ENCODE results near the gene FGFR4.
A peak's percentile ranks its signal among the peaks of the same experiment; 100 is the strongest.

FGFR4 gene

GRCh38 chr5:177130211-177131018 lies 43.7 kb downstream of the FGFR4 start:
- FAIRE-seq (no peak), DNase-seq (ENCODE audit: insufficient read length, low spot score) (no peak)

- no peak for FAIRE-seq
- no peak for DNase-seq (ENCODE audit: insufficient read length, low spot score)
Measured at GRCh38 chr5:177131019-177131320, 44.3 kb downstream of the FGFR4 start.

DNA sequence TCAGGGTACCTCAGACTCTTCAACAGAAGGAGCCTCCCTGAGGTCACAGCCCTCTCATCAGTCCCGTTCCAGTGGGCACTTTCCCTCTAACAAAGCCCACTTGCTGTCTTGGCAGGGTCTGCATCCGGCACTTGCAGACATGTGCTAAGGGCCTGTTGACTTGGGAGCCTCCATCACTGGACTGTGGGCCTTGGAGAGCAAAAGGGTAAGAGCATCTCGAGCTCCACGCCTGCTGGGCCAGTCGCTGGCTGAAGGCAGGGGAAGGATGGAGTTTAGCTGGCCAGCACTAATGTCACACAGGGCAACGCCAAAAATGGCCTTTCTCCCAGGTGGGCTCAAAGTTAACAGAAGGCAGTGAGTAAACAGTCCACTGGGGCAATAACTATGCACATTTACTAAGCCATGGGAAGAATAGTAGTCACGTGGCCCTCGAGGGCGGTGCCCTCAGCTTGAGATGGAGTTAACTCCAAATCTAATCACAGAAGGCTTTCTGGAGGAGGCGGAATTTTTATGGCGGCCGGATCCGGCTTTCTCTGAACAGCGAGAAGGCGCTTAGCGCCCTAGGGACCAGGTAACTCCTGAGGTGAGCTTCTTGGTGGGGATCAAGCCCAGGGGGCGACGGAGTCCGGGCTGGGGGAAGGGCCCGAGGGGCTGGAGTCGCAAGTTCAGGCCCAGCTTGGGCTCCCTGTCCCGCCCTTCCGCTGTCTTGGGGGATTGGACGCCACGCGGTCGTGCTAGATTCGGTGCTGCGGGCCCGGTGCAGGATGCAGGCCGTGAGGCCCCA lies 44.8 kb downstream of the FGFR4 start:
- DNase-seq (ENCODE audit: insufficient read length, low spot score) (no peak), FAIRE-seq (no peak)

DNA sequence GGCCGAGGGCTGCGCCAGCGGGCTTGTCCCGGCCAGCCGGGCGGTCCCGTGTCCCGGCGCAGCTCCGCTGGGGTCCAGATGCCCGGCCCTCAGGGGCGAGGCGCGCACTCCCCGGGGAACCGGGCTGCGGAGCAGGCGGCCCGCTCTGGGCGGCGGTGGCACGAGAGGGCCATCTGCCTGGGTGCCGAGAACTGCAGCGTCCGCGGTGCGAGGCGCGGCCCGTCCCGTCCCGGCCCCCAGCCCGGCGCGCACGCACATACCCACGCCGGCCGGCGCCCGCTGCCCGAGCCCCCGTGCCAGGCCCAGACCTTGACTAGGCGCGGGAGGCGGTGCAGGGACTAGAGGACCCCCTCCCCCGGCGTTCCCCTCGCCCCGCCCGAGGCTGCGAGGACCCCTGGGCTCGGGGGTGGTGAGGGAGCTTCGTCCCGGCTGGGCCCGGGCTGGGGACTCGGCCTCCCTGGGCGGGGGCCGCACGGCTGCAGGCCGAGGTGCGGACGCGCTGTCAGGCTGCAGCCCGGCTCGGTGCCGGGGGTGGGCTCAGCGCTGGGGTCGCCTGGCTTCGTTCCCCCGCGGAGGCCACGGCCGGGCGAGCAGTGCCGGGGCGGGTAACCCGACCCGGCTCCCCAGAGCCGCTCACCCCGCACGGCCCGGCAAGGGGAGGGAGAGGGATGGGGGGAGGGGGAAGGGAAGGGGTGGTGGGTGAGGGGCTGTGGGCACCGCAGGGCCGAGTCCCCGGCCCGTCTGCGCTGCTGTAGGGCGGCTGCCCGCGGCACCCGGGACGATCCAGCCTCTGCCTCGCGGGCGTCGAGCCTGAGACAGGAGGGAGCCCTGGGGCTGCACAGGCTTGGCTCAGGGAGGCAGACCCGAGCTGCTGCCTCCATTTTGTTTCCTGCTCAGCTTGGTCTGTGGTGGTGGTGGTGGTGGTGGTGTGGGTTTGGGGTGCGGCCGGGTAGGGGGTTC lies 45.7 kb downstream of the FGFR4 start:
- no peak for FAIRE-seq
- no peak for DNase-seq (ENCODE audit: insufficient read length, low spot score)

GRCh38 chr5:177133096-177133852 lies 46.6 kb downstream of the FGFR4 start, which contains the start of gene NSD1:
Gene NSD1 (plus strand): TSS chr5:177133773. CDS start chr5:177135104, 1,331 bp downstream.
- FAIRE-seq (peak; percentile 46), DNase-seq (ENCODE audit: insufficient read length, low spot score) (peak; percentile 75)

DNA sequence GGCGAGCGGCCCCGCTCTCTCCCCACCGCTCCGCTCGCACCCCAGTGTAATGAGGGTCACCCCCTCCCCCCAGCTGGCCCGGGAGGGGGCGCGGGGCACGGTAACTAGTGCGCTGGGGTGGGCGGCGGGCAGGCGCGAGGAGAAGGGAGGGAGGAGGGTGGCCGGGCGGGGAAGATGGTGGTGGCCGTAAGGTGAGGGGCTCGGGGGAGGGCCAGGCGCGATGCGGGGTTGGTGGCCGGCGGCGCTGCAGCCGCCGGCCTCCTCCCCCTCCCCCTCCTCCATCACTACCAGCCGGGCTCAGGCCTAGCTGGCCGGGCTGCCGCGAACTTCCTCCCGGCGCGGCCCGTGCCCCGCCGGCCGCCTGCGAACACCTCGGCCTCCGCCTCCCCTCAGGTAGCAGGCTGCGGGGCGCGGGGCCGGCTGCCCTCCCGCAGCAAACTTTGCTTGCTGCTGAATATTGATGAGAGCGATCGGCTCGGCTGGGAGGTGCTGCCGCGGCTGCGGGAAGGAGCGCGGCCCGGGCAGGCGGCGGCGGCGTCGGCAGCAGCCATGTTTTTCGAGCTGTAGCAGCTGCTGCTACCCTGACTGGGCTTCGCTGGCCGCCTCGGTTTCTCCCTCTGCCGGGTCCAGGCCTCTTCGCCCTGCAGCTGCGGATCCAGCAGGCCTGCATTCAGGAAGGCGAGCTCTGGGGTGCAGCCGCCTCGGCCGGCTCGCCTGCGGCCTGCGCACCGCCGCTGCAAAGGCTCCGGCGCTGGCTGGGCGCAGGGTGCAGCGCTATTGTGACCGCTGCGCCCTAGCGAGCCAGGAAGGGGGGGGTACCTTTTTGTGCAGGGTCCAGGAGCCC lies 47.4 kb downstream of the FGFR4 start:
- DNase-seq (ENCODE audit: insufficient read length, low spot score), result no peak

DNA sequence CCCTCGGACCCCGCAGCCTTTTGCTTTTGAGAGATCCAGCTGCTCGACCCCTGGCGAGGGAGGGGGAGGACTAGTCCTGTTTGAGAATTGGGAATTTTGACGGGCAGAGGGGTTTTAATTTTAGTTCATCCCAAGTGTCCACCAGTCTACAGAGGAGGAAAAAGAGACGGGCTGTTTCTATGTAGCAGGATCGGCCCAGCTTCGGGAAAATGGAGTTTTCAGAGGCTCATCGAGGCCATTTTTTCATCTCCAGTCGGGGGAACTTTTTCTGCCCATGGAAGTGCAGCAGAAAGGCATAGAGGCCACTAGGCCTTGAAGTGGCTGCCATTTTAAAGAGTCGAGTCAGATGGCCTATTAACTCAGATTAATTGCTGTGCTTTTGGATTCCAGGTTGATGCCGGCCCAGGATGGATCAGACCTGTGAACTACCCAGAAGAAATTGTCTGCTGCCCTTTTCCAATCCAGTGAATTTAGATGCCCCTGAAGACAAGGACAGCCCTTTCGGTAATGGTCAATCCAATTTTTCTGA lies 48.0 kb downstream of the FGFR4 start:
- FAIRE-seq, result no peak
- no peak for DNase-seq (ENCODE audit: insufficient read length, low spot score)

More for the DNA sequence above, 47.4 kb downstream of the FGFR4 start:
- no peak for FAIRE-seq

GRCh38 chr5:177140312-177140711 lies 53.6 kb downstream of the FGFR4 start:
- DNase-seq (ENCODE audit: insufficient read length, low spot score) (no peak), FAIRE-seq (no peak)

- DNase-seq (ENCODE audit: insufficient read length, low spot score) (no peak), FAIRE-seq (no peak)
Measured at GRCh38 chr5:177141496-177141895, 54.8 kb downstream of the FGFR4 start.

DNA sequence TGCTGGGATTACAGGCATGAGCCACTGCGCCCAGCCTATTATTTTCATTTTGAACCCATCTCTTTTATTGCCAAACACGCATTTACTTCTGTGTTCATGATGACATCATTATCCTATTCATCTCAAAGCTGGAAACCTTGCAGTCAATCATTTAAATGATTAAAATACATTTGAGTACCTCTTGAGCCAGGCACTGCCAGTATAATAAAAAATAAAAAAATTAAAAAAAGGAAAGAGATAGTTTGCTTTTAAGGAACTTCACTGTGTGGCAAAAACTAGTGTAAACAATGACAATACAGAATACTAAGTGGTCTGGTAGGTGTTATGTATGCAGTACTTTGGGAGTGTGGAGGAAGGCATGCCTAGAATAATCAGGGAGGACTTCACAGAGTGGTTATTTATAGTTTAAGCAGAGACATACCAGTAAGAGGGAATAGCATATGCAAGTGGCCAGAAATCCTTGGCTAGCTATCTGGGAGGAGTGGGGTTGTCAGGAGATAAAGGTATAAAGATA lies 55.4 kb downstream of the FGFR4 start:
- DNase-seq (ENCODE audit: insufficient read length, low spot score), result no peak
- FAIRE-seq, result no peak

GRCh38 chr5:177142778-177143177 lies 56.1 kb downstream of the FGFR4 start:
- no peak for DNase-seq (ENCODE audit: insufficient read length, low spot score)
- no peak for FAIRE-seq

DNA sequence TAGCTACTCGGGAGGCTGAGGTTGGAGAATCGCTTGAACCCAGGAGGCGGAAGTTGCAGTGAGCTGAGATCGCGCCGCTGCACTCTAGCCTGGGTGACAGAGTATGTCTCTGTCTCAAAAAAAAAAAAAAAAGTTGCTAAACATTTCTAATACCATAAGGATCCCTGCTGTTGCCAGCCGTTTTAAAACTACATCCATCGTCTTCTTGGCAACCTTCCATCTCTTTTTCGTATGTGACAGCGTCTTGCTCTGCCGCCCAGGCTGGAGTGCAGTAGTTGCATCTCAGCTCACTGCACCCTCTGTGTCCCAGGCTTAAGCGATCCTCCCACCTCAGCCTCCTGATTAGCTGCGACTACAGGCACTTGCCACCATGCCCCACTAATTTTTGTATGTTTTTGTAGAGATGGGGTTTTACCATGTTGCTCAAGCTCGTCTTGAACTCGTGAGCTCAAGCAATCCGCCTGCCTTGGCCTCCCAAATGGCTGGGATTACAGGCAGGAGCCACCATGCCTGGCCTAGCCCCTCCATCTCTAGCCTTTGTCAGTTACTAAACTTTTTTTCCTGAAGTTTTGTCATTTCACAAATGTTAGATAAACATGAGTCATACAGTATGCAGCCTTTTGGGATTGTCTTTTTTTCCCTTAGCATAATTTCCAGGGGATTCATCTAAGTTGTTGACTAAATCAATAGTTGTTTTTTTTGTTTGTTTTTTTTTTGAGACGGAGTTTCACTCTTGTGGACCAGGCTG lies 60.4 kb downstream of the FGFR4 start:
- no peak for FAIRE-seq

More for the DNA sequence above, 60.4 kb downstream of the FGFR4 start:
- no peak for DNase-seq (ENCODE audit: insufficient read length, low spot score)
